ENCODE measurements around the gene PPP1R15A. TPM values are rescaled to one million over a fixed set of nuclear protein-coding genes. Genes with fewer than 3 reads are reported as not detected.

The PPP1R15A gene
- total and polyA plus RNA-seq, 2 donors (not counting 3 experiments of a cell fraction or from before 2014, with no cell fraction given): 42.3 to 67.4 TPM

DNA sequence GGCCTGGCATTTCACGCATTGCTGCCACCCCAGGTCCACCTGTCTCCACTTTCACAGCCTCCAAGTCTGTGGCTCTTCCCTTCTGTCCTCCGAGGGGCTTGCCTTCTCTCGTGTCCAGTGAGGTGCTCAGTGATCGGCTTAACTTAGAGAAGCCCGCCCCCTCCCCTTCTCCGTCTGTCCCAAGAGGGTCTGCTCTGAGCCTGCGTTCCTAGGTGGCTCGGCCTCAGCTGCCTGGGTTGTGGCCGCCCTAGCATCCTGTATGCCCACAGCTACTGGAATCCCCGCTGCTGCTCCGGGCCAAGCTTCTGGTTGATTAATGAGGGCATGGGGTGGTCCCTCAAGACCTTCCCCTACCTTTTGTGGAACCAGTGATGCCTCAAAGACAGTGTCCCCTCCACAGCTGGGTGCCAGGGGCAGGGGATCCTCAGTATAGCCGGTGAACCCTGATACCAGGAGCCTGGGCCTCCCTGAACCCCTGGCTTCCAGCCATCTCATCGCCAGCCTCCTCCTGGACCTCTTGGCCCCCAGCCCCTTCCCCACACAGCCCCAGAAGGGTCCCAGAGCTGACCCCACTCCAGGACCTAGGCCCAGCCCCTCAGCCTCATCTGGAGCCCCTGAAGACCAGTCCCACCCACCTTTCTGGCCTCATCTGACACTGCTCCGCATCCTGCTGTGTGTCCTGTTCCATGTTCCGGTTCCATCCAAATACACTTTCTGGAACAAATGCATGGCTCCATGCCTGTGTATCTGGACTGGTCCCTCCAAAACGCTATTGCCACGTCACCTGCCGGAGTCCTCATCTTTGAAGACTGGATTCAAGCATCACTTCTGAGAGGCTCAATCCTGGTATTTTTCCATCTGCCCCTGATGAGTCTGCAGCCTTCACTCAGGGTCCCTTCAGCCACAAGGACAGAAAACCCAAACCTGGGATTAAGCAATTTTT lies 50.6 kb downstream of the PPP1R15A start:
- Histone ChIP-seq H3K9ac (replicated peaks; ENCODE audit: extremely low read depth, insufficient read depth, low read length) (no peak overlapping the region), H3K27me3 (ENCODE audit: control insufficient read depth in 2 of 2, insufficient read depth in 2 of 2, low read length in 2 of 2) (no peaks in the 10 kb centered on the region), H3K36me3 (ENCODE audit: control insufficient read depth in 2 of 2, extremely low read depth in 1 of 2, insufficient read depth in 2 of 2, low read length in 2 of 2) (peaks cover 2 to 31% of the 10 kb centered on the region in 2 experiments), H2AFZ (ENCODE audit: low read depth, low read length) (no peak overlapping the region), H3K4me2 (ENCODE audit: insufficient read depth, low read length) (no peak overlapping the region), H3K9me3 (replicated peaks; ENCODE audit: control insufficient read depth, insufficient read depth, low read length) (no peaks in the 10 kb centered on the region), H3K79me2 (ENCODE audit: control insufficient read depth, insufficient read depth, low read length) (no peaks in the 10 kb centered on the region), H4K20me1 (replicated peaks; ENCODE audit: control insufficient read depth, extremely low read depth, insufficient read depth, low read length) (no peaks in the 10 kb centered on the region), H3K27ac (ENCODE audit: insufficient read depth, low read depth, low read length) (no peak overlapping the region), H3K4me1 (ENCODE audit: control insufficient read depth, extremely low read depth, insufficient read depth, low read length) (peaks cover 2% of the 10 kb centered on the region), H3K9me1 (replicated peaks; ENCODE audit: control insufficient read depth, extremely low read depth, insufficient read depth, low read length) (no peaks in the 10 kb centered on the region), H3K4me3 (replicated peaks in 1 of 3; ENCODE audit: insufficient read depth in 1 of 3, low read depth in 1 of 3, low read length in 3 of 3) (no peak overlapping the region)
- no peak for FAIRE-seq
- BruUV-seq (replicated peaks): TSS peak; percentile 85
- ChIA-PET CTCF (no interaction called here), POLR2A (no interaction called here)
- dilution Hi-C loops (cut with MboI; ENCODE audit: extremely low pct_ligation_motif_present, low sequenced_read_pairs): no loop called here
- intact Hi-C loops (cut with micrococcal nuclease): no loop called here
- DNase-seq (ENCODE audit: low read depth, low spot score): no peak
- no peak for TF ChIP-seq MYC (IDR thresholded peaks at IDR 0.05; ENCODE audit: low read depth, low read length)
- no peak for TF ChIP-seq GATA2 (IDR thresholded peaks at IDR 0.05; ENCODE audit: insufficient read depth, insufficient read length, low read depth, low read length)
- TF ChIP-seq POLR2AphosphoS5 (IDR thresholded peaks at IDR 0.05; ENCODE audit: insufficient read depth, low read depth, low read length): no peak
- TF ChIP-seq POLR2A (IDR thresholded peaks at IDR 0.05; ENCODE audit: low read depth, low read length): no peak
- TF ChIP-seq, protein P1, sequence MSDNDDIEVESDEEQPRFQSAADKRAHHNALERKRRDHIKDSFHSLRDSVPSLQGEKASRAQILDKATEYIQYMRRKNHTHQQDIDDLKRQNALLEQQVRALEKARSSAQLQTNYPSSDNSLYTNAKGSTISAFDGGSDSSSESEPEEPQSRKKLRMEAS (IDR thresholded peaks at IDR 0.05; ENCODE audit: insufficient read depth, insufficient read length): no peak
- no peak for TF ChIP-seq FOS (IDR thresholded peaks at IDR 0.05; ENCODE audit: borderline replicate concordance, insufficient read depth, low read length)
- TF ChIP-seq, protein P2, sequence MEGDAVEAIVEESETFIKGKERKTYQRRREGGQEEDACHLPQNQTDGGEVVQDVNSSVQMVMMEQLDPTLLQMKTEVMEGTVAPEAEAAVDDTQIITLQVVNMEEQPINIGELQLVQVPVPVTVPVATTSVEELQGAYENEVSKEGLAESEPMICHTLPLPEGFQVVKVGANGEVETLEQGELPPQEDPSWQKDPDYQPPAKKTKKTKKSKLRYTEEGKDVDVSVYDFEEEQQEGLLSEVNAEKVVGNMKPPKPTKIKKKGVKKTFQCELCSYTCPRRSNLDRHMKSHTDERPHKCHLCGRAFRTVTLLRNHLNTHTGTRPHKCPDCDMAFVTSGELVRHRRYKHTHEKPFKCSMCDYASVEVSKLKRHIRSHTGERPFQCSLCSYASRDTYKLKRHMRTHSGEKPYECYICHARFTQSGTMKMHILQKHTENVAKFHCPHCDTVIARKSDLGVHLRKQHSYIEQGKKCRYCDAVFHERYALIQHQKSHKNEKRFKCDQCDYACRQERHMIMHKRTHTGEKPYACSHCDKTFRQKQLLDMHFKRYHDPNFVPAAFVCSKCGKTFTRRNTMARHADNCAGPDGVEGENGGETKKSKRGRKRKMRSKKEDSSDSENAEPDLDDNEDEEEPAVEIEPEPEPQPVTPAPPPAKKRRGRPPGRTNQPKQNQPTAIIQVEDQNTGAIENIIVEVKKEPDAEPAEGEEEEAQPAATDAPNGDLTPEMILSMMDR (IDR thresholded peaks at IDR 0.05; ENCODE audit: extremely low read depth in 1 of 2, insufficient read depth in 1 of 2, low read depth in 1 of 2, low read length in 2 of 2): no peak
- no peak for TF ChIP-seq JUN (IDR thresholded peaks at IDR 0.05; ENCODE audit: borderline replicate concordance, insufficient read depth, insufficient read length, low read depth)
- no peak for TF ChIP-seq EZH2 (IDR thresholded peaks at IDR 0.05; ENCODE audit: borderline replicate concordance, low read depth, low read length, severe bottlenecking)

Data from endothelial cell of umbilical vein (primary cell).